ENCODE results near the gene GOT2.
"Not testable (repeated sequence)": the region's sequence is repeated elsewhere in the genome, so short reads cannot be mapped to it uniquely, and the experiment has no call there.

Gene GOT2

GRCh38 chr16:58716468-58716867 is 17.6 kb downstream of the GOT2 start:
- no peak for DNase-seq

- no peak for DNase-seq
Observed at GRCh38 chr16:58713742-58714141, 20.4 kb downstream of the GOT2 start.

- no peak for DNase-seq
Observed at GRCh38 chr16:58709333-58709732, 24.8 kb downstream of the GOT2 start.

- no peak for DNase-seq
Observed at GRCh38 chr16:58699151-58699550, 35.0 kb downstream of the GOT2 start.

GRCh38 chr16:58695368-58695767 is 38.7 kb downstream of the GOT2 start:
- DNase-seq, result no peak

GRCh38 chr16:58692450-58692849 is 41.7 kb downstream of the GOT2 start:
- no peak for DNase-seq

GRCh38 chr16:58686985-58687706 is 47.0 kb downstream of the GOT2 start:
- DNase-seq, result not testable (repeated sequence)

- DNase-seq, result no peak
Observed at GRCh38 chr16:58685084-58685449, 49.0 kb downstream of the GOT2 start.

GRCh38 chr16:58684354-58685083 is 49.6 kb downstream of the GOT2 start, which contains the start of gene SLC38A7:
TSS of gene SLC38A7 (minus strand) at chr16:58684770. CDS start at chr16:58680126, 4,644 bp downstream.
- no peak for DNase-seq

GRCh38 chr16:58684001-58684353 is 50.1 kb downstream of the GOT2 start:
- DNase-seq, result no peak

- DNase-seq, result no peak
Observed at GRCh38 chr16:58679763-58680162, 54.4 kb downstream of the GOT2 start.

- no peak for DNase-seq
Observed at GRCh38 chr16:58678716-58679115, 55.4 kb downstream of the GOT2 start.

GRCh38 chr16:58678269-58678668 is 55.8 kb downstream of the GOT2 start:
- DNase-seq, result no peak

GRCh38 chr16:58670946-58671583 is 63.1 kb downstream of the GOT2 start:
- DNase-seq, result no peak

GRCh38 chr16:58670177-58670576 is 63.9 kb downstream of the GOT2 start:
- no peak for DNase-seq

- DNase-seq, result no peak
Observed at GRCh38 chr16:58665200-58665599, 68.9 kb downstream of the GOT2 start.

GRCh38 chr16:58661199-58661830 is 72.8 kb downstream of the GOT2 start:
- DNase-seq, result peak; percentile 36

GRCh38 chr16:58659911-58660310 is 74.2 kb downstream of the GOT2 start:
- not testable (repeated sequence) for DNase-seq

- DNase-seq, result no peak
Observed at GRCh38 chr16:58658796-58659211, 75.3 kb downstream of the GOT2 start.

All from NCI-H748 treated with DMSO at 0.1 percent for 48 hours (cell line).